GM12873 (cell line): ENCODE data around the gene CAMK4.

Experiments used
- CTCF ChIP-seq: IDR thresholded peaks from 2 replicates; pipeline ENCODE4 v1.5.1; 2012; ENCODE audit warnings: low read depth, mild to moderate bottlenecking, moderate library complexity, low read length, control low read depth; ENCODE audit not compliant: insufficient read depth; ENCODE audit errors: missing control alignments

CAMK4 gene

DNA sequence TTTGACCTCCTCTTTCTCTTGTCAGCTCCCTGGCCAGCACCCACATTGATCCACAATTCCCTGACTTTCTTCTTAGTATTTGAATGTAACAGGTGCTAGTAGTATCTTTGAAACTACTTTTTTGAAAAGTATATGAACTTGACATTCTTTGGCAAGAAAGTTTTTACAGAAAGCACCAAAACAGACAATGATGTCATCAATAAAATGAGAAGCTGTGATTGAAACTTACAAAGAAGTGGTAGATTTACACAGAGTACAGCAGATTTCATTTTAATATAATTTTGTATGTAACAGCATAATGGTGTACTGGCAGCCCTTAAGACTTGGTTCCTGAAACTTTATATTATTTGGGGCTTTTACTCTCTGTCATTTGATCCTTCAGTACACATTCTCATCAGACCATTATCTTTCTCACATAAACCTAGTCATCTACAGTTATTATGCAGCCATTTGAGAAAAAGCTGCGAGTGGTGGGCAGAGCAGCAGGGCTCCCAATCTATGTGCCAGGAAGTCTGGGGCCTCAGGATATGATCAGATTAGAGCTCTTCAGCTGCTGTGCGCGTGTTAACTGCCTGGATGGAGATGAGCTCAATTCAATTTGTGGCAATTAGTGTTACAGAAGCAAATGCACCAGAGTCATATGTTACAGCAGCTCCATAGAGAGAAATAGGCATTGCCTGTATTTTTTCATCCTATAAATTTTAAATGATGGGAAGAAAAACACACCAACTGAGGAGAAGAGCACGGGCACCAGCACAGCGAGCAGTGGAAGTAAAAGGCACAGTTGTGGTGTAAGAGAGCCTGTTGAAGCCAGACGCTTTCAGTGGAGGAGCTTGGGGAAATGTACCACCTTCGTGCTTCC, 162.0 kb downstream of the CAMK4 start:
- no peak for TF ChIP-seq CTCF

DNA sequence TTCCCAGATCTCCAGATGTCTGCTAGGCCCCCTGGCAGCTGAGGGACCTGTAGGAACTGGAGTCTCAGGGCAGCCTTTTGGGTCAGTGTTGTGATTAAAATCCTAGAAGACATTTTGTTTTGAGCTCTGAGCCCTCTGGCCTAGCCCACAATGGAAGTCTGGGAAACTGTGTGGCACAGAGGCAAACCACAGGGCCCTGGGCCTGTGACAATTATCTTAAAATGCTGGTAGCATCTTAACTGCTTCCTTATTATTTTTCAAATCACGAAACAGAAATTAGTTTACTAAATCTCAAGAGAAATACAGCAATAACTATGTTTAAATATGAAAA, 162.6 kb downstream of the CAMK4 start:
- TF ChIP-seq CTCF = no peak

DNA sequence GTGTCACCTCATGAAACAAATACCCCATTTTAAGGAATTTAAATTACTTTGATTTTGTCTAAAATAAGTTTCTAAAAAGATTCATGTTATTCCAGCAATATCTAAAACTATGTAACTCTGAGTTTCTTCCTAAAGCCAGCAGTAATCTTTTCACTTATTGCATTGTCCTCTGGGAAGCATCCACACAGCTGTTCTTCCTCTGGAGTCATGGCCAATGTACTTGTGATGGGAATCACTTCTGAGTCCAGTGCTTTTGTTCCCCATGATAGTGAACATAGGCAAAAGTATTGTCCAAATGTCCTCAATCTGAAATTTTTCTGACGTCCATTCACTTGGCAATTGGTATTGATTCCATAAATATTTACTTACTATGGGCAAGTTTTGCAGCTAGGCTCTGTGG, 163.2 kb downstream of the CAMK4 start:
- no peak for TF ChIP-seq CTCF

- TF ChIP-seq CTCF = no peak
Observed at GRCh38 chr5:111389390-111390082, 165.4 kb downstream of the CAMK4 start.

DNA sequence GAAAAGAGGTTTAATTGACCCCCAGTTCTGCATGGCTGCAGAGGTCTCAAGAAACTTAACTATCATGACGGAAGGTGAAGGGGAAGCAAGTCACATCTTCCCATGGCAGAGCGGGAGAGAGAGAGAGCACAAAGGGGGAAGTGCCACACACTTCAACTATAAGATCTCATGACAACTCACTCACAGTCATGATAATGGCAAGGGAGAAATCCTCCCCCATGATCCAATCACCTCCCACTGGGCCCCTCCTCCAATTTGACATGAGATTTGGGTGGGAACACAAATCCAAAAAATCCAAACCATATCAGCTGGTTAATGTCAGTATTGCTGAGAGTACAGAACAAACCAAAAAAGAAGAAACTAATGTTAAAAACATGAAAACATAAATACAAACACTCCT, 168.0 kb downstream of the CAMK4 start:
- no peak for TF ChIP-seq CTCF

GRCh38 chr5:111394586-111394985, 170.4 kb downstream of the CAMK4 start:
- TF ChIP-seq CTCF = no peak

GRCh38 chr5:111398013-111398412, 173.8 kb downstream of the CAMK4 start:
- no peak for TF ChIP-seq CTCF
